ENCODE results near the gene CEMP1.
"Not testable (repeated sequence)": the region's sequence is repeated elsewhere in the genome, so short reads cannot be mapped to it uniquely, and the experiment has no call there.

CEMP1 gene

DNA sequence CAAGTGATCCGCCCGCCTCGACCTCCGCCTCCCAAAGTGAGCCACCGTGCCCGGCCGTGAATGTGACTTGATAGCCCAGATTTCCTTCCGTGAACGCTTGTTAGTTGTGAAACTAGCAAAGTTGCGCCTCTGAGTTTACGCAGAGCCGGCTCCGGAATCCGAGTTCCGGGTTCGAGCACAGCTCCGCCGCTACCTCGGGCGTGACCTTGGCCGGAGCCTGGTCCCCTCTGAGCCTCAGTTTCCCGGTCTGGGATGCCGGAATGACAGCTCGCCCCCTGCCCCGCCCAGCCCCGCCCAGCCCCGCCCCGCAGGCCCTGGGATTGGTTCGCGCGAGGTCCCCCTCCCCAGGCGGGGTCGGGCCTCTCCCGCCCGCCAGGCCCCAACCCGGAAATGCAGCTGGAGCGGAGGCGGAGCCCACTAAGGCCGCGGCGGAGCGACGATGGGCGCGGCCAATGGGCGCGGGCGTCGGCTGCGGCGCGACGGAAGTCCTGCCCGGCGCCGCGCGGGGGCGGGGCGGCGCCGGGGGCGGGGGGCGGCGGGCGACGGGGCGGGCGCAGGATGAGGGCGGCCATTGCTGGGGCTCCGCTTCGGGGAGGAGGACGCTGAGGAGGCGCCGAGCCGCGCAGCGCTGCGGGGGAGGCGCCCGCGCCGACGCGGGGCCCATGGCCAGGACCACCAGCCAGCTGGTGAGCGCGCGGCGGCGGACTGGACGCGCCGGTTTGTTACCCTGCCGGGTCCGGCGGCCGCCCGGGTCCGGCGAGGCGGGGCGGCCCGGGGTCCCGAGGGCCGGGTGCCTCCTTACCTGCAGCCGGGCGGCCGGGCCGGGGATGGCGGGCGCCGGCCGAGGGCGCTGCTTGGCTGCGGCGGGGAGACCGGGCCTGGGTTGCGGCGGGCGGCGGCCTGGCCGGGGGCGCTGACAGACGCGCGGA, 6.5 kb upstream of the CEMP1 start, which contains the start of gene PDPK1:
Gene PDPK1 (plus strand): TSS at position 571 of the 929 bp plus-strand sequence. CDS start 92 bp downstream, at position 663.
- peak; percentile 87 for DNase-seq (ENCODE audit: low read depth, low spot score)

GRCh38 chr16:2535625-2536013, 4.4 kb upstream of the CEMP1 start:
- DNase-seq (ENCODE audit: low read depth, low spot score), result no peak

GRCh38 chr16:2534335-2534734, 3.1 kb upstream of the CEMP1 start:
- DNase-seq (ENCODE audit: low read depth, low spot score), result not testable (repeated sequence)

DNA sequence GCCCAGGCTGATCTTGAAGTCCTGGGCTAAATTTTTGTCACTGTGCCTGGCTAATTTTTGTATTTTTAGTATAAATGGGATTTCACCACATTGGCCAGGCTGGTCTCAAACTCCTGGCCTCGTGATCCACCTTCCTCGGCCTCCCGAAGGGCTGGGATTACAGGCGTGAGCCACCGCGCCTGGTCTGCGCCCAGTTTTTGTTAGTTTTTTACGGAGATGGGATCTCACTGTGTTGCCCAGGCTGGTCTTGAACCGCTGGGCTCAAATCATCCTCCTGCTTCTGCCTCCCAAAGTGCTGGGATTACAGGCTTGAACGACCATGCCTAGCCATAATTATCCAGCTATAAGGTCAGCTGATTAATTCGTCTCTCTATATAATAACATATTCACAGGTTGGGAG, 2.7 kb upstream of the CEMP1 start:
- no peak for DNase-seq (ENCODE audit: low read depth, low spot score)

- not testable (repeated sequence) for DNase-seq (ENCODE audit: low read depth, low spot score)
Measured at GRCh38 chr16:2533142-2533755, 2.0 kb upstream of the CEMP1 start.

DNA sequence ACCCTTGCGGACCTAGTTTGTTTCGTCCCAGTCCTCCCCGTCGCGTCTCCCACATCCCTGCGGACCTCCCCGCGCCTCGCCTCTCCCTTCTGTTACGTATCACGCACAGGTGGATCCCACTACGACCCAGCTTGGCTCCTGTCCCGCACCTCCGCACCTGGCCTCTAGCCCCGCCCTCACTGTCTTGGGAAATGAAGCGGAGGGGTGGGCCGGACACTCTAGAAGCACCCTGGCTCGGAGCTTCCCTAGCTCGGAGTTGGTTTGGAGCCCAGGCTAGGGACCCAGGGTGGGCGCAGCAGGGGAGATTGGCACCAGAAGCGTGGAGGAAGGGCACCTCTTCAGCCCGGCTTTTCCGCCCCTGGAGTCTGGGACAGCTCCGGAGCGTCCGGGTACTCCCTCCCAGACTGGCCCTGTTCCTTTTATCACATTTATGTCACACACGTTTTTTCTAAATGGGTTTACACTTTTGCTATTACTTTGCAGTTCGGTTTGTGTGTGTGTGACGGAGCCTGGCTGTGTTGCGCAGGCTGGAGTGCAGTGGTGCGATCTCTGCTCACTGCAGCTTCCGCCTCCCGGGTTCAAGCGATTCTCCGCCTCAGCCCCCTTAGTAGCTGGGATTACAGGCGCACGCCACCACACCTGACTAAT, 1.4 kb upstream of the CEMP1 start:
- DNase-seq (ENCODE audit: low read depth, low spot score), result no peak

DNA sequence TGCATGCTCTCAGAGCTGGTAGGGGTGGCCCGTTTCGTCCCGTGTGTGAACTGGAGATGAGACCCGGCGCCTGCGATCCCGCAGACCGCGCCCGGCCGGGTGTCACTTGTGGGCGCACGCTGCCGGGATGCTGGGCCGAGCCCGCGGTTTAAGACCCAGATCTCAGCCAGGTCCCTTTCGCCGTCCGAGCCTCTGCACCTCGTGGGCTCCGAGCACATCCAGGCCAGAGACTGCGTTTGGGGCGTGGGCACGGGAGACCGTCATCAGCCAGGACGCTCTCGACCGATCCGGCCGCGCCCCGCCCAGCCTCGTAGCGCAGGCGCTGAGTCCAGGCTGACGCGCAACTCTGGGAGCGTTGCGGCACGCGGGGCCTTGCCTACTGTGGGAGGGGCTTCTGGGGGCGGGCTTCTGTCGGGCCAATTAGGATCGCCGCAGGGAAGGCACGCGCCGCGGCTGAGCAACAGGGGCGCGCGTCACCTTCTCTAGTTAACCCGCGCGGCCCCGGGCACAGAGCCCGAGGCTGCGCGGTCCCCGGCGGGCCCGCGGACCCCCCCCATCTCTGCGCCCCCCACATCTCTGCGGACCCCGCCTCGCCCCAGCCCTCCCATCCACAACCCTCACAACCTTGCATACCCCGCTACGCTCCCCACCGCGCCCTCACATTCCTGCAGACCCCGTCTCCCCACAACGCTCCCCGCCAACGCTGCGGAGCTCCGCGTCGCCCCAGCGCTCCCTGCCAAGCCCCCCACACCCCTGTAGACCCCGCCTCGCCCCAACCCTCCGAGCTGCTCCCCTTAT, 687 bp upstream of the CEMP1 start:
- peak; percentile 97 for DNase-seq (ENCODE audit: low read depth, low spot score)

GRCh38 chr16:2530629-2531318, 434 bp downstream of the CEMP1 start:
- no peak for DNase-seq (ENCODE audit: low read depth, low spot score)

DNA sequence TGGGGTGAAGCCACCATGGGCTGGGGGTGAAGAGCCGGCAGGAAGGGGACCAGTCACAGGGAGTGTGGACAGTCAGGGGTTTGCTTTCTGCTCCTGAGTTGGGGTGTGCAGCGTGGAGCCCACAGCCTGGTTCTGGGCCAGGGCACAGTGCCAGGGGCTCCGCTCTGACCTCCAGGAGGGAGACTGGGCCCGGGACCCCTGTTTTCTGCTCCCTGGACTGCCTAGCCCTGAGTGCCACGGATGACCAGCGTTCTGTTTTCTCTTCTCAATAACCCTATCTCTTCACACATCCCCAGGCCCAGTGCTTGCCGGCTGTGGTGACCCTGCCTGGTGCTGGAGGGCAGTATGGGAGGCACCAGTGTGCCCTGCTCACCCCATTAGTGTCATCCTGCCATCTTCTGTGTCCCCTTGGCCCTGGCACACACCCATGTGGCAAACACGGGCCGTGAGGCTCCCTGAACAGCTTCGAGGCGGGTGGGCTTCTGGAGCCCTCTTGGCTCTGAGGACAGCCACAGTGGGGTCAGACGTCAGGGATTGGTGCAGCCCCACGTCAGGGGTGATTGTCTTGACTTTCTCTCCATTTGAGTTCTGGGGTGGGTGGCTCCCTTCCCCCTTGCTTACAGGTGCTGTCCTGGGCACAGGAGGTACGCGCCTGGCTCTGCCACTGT, 1.1 kb downstream of the CEMP1 start:
- no peak for DNase-seq (ENCODE audit: low read depth, low spot score)

DNA sequence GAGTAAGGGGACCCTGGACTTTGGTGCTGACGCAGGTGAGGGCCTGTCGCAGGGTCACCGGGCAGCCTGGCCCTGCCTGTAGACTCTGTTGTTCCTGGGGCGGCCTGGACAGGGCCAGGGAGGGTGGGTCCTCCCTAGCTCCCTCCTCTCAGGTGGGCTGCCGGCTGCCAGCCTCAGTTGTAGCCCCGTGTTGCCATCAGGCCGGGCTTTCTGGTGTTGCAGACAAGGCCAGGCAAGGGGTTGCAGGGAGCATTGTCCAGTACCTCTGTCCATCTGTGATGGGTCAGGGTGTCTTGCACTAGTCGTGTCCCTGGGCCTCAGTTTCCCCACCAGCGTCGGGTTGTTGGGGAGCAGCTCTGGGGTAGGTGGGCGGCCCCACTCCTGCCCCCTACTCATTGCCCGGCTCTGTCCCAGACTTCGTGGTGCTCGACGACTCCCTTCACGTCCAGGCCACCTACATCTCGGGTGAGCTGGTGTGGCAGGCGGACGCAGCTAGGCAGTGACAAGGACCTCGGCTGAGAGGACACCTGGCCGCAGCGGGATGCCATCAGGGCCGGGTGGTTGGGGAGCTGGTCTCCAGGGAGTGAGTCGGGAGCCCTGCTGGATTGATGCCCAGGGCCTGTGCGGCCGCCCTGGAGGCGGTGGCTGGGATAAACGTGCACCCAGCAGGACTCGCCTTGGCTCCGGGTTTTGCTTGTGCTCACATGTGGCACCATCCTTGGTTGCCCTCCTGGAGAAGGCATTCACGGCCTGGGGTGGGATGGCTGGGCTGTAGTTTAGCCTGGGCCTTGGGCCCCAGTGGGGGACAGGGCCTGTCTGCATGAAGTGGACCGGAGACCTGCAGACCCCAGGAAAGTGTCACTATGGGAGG, 1.9 kb downstream of the CEMP1 start:
- no peak for DNase-seq (ENCODE audit: low read depth, low spot score)

DNA sequence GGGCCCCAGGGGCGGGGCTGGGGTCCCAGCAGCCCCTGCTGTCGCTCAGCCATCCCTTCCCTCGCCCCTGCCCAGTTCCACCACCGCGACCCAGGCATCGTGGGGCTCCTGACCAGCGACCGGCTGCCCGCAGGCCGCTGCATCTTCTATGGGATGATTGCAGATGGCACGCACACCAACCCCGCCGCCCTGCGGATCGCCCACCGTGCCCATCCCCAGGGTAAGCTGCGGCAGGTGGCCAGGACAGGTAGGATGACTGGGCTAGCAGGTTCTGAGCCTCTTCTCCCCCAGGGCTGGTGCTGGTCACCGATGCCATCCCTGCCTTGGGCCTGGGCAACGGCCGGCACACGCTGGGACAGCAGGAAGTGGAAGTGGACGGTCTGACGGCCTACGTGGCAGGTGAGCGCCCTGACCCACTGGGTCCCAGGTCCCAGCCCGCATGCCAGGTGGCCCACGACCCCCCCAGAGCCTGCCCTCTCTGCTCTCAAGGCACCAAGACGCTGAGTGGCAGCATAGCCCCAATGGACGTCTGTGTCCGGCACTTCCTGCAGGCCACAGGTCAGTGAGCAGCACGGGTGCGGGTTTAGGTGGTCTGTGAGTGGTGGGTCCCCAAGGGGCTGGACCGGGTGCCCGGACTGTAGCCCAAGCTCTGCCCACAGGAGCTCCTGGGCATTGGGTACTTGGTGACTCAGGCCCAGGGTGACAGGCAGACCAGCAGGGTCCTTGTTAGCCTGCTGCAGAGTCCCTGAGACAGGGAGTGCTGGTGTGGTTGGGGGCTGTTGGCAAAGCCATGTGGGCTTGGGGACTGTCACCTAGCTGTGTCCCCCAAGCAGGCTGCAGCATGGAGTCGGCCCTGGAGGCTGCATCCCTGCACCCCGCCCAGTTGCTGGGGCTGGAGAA, 2.8 kb downstream of the CEMP1 start:
- no peak for DNase-seq (ENCODE audit: low read depth, low spot score)

DNA sequence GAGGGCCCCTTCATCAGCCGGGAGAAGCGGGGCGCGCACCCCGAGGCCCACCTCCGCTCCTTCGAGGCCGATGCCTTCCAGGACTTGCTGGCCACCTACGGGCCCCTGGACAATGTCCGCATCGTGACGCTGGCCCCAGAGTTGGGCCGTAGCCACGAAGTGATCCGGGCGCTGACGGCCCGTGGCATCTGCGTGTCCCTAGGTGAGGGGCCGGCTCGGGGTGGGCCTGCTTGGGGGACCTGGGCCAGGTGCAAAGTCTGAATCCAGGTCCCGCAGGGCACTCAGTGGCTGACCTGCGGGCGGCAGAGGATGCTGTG, 3.5 kb downstream of the CEMP1 start:
- DNase-seq (ENCODE audit: low read depth, low spot score), result no peak

DNA sequence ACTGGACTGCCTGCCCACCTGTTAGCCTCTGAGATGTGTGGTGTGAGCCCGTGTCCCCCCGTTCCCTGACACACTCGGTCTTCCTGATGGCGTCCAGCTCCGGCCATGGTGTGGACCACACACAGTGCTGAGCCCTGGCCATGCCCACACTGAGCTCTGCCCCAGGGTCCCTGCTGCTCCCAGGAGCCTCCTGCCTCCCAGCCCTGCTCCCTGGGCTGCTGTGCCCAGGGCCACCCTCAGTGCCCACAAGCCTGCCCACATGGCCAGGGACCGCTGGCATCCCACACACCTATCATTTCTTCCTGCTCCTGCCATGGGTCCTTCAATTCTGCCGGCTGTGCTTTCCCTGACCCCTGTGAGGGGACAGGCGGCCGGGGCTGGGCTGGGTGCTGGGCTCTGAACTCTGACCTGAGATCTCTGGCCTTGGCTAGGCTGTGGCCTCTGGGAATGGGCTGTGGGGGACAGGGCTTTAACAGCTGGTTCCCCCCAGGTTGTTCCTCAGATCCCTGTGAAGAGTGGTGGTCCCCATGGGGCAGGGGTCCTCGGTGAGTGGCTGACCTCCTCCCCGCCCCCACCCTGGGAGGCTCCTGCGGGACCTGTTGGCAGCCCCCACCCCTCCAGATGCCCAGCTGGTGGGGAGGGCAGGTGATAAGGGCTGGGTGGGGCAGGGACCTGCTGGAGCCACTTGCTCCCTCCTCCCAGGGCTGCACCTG, 4.0 kb downstream of the CEMP1 start:
- DNase-seq (ENCODE audit: low read depth, low spot score), result no peak

- no peak for DNase-seq (ENCODE audit: low read depth, low spot score)
Measured at GRCh38 chr16:2526135-2526534, 5.1 kb downstream of the CEMP1 start.

- DNase-seq (ENCODE audit: low read depth, low spot score), result no peak
Measured at GRCh38 chr16:2524339-2524938, 6.8 kb downstream of the CEMP1 start.

DNA sequence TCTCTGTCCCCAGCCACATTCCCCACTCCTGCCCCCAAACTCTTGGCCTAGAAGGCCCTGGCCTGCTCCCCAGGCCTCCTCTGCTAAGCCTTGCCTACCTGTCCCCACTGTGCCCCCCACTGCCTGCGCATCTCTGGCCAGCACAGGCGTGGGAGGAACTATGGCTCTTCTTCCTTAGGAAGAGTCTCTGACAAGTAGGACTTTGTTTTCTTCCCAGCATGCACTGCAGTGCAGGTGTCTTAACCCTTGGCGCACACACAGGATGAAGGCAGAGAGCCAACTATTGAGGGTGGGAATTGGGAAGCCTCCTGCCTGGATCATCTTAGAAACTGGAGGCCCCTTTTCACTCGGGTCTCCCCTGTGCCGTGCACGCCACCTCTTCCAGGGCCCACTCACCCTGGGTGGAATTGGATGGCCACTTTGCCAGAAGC, 7.4 kb downstream of the CEMP1 start:
- DNase-seq (ENCODE audit: low read depth, low spot score), result no peak

DNA sequence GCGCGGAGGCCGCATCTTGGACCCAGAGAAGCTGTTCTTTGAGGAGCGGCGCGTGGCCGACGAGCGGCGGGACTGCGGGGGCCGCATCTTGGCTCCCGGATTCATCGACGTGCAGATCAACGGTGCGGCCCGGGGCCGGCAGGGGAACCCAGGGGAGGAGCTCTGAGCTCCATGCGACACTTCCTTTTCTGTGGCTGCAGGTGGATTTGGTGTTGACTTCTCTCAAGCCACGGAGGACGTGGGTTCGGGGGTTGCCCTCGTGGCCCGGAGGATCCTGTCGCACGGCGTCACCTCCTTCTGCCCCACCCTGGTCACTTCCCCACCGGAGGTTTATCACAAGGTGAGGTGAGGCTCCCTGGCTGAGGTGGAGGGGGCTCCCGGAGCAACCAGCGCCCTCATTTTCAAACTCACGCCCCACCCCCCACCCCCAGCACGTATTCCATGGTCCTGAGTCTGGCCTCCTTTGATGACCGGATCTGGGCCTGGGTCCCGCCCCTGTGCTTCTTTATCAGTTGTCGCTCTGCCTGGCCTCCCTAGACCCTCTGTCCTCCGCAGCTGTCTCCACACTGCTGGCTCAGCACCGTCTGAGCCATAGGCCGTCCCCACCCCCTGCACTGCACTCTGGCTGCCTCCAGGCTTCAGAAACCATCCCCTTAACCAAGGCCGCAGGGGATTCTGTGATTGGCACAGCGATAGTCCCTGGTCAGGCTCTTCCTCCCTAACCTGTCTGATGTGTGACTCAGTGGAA, 10.2 kb downstream of the CEMP1 start:
- no peak for DNase-seq (ENCODE audit: low read depth, low spot score)
